GM21526 (cell line): ENCODE measurements around the gene RANGAP1.

Experiments used
- ATAC-seq: cut with Tn5 transposase; IDR thresholded peaks from one replicate; pipeline ENCODE4 v1.9.1; 2021; ENCODE audit warnings: moderate library complexity; ENCODE audit not compliant: unreplicated experiment, low FRiP score

RANGAP1 gene, protein sequence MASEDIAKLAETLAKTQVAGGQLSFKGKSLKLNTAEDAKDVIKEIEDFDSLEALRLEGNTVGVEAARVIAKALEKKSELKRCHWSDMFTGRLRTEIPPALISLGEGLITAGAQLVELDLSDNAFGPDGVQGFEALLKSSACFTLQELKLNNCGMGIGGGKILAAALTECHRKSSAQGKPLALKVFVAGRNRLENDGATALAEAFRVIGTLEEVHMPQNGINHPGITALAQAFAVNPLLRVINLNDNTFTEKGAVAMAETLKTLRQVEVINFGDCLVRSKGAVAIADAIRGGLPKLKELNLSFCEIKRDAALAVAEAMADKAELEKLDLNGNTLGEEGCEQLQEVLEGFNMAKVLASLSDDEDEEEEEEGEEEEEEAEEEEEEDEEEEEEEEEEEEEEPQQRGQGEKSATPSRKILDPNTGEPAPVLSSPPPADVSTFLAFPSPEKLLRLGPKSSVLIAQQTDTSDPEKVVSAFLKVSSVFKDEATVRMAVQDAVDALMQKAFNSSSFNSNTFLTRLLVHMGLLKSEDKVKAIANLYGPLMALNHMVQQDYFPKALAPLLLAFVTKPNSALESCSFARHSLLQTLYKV

DNA sequence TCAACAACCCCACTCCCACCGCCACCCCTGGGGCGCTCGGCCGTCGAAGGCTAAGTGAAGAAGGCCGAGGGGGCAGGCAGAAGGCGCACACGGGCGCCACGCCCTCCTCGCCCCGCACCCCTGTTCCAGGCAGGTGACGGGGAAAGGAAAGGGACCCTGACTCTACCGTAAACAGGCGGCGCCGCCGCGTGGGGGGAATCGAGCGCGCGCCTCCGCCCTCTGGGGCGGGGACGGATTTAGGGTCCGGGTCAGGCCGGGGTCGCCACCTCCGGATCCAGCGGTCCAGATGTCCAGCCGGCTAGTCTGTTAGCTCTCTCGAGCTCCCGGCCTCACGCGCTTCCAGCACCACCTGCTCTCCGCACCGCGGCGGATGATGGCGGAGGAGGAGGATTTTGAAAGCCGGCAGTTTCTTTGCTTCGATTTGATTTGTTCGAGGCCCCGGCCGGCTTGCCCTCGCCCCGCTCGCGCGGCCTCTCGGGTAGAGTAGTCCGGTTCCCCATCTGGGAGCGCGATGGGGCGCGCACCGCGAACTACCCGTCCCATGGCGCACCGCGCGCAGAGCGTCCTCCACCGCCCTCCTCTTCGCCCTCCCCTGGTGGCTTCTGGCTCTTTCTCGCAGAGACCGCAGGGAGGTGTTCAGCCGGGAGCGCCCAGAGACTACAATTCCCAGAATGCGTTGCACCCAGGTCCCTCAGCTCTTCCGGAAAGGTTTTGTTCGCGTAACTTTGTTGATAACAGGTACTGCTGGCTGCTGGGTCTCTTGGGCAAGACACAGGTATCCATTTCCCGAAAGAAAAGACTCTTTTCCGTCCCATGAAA lies at the start of gene RANGAP1:
Gene RANGAP1 (minus strand): TSS at position 368 of the 819 bp plus-strand sequence. CDS start 5,143 bp downstream, outside the sequence.
- ATAC-seq = peak; percentile 91

DNA sequence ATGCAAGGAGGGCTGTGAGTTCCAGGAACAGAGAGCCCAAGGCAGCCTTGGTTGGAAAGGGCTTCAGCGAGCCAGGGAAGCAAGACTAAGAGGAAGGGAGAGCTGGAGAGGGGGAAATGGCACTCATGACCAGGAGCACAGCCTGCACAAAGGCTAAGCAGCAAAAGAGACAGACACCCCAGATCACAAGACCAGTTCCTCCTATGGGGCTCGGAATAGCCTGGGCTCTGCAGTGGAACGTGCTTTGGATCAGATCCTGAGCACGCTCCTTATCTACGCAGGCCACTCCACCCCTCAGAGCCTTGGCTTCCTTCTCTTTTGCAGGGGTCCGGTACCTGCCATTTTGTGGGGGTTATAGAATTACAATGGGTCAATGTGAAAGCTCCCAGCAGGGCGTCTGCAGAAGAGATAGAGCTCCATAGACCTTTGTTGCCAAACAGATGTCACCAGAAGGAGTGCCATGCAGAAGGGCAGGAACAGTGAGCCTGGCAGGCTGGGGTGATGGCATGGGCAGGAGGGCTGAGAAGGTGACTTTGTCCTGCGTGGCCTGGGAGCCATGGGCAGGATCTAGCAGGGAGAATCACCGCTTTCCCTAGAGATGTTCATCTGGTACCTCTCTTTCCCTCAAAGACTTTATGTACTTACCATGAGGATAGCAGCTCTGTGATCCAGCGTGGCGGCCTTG lies 49.1 kb upstream of the RANGAP1 start:
- ATAC-seq = no peak

DNA sequence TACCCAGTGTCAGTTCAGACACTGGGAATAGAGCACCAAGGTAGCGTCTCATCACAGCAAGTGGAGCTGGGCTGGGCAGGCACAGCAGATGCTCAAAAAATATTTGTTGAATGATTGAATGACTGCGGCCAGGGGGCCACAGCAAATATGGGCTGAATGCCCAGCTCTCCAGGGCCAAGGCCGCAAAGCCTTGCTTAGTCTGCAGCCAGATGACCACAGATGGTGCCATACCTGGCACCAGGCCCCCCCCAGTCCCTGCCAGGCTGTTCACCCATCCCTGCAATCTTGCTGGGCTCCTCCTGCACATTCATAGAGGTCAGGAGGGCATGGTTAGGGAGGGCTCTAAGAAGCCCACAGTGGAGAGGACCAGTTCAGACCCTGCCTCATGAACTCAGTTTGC lies 48.2 kb upstream of the RANGAP1 start:
- no peak for ATAC-seq

DNA sequence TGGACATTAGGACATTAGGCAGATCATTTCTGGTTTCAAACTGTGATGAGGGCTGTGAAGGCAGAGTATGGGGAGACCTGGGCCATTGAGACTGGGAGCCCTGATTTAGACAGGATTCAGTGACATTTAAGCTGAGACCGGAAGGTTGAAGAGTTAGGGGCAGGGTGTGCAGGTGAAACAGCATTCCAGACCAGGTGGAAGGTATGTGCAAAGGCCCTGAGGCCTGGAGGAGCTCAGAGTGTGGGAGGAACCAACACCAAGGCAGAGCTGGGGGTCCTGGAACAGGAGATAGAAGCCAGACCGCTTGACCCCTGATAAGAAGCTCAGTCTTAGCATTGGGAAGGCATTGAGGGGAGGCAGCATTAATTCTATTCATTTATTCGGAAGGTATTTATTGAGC lies 47.8 kb upstream of the RANGAP1 start:
- ATAC-seq = no peak

DNA sequence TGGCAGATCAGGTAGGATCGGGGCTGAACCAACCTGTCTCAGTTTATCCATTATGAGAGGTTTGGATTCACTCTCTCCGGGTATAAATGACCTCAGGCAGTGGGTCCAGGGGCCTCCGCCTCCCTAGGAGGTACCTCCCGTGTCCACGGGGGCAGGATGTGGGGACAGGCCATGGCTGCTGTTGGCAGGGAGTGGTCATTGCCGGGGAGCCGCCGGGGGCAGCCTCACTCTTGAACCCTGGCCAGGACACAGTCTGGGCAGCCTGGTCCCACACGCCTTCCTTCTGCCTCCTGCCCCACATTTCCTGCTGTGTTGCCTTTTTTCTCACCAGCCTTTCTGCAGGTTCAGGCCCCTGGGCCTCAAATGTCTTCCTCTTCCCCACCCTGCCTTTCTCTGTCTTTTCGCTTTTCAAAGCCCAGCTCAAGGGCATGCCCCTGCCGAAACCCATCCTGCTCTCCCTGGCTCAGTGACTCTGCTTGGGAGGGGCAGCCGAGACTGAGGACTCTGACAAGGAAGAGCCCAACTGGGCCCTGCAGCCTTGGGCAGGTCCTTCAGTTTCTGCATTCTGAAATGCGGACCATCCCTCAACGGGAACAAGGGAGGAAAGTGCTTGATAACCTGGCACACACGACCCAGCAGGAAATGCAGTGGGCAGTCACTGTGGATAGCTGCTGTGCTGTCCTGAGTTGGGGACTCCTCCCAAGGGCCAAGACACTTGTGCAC lies 46.4 kb upstream of the RANGAP1 start:
- ATAC-seq = no peak

DNA sequence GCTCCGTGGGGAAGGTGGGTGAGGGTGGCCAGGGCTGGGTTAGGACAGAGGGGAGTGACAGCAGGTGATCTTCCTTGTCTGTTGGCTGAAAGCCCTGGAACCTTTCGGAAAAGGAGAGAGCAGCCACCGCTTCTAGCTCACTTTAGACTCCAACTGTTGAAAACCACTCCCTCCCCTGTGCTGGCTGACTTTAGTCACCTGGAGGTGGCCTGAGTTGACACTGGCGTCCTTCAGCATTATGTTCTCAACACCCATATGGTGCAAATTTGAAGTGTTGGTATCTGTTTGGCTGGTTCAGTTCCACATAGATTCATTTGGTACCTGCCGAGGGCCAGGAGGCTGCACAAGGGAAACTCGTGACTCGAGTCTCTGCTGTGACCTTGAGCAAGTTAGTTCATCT lies 44.2 kb upstream of the RANGAP1 start:
- no peak for ATAC-seq

DNA sequence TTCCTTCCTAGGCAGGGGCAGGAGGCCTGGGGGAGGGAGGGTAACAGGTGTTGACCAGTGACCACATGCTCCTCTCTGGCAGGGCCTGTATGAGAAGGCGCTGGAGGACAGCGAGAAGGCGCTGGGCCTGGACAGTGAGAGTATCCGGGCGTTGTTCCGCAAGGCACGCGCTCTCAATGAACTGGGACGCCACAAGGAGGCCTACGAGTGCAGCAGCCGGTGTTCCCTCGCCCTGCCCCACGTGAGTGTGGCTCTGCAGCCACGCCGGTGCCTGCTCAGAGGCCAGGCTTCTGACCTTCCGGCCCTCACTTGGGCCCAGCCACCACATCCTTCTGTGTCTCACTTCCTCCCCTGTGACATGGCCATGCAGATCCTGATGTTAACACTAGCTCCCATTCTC lies 41.1 kb upstream of the RANGAP1 start:
- no peak for ATAC-seq

DNA sequence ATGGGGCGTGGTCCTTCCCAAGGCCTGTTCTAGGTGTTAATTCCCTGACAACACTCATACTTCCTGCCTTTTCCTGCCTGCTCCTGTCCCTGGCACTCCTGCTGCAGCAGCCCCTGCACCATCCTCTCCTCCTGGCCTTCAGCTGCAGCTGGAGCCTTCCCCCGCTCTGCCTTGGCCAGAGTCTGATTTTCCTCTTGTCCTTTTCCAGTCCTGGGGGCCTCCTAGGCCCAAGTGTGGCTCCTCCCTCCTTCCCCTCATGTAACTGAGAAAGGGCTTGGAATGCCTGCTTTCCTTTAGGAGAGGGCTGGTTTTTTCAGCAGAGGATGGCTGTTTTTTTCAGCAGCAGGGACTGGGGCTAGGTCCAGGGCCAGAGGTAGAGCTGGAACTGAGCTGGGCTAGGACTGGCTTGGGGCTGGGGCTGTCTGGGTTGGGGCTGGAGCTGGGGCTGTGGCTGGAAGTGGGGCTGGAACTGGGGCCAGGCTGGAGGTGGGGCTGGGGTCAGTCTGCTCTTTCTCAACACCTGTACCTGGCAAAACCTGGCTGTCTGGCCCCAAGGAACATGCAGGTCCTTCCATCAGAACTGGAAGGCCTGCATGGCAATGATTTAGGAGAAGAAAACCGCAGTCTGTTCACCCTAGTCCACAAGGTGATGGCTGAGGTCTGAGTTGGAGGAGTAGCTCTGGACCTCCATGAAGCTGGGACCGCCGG lies 39.0 kb upstream of the RANGAP1 start:
- ATAC-seq = no peak

DNA sequence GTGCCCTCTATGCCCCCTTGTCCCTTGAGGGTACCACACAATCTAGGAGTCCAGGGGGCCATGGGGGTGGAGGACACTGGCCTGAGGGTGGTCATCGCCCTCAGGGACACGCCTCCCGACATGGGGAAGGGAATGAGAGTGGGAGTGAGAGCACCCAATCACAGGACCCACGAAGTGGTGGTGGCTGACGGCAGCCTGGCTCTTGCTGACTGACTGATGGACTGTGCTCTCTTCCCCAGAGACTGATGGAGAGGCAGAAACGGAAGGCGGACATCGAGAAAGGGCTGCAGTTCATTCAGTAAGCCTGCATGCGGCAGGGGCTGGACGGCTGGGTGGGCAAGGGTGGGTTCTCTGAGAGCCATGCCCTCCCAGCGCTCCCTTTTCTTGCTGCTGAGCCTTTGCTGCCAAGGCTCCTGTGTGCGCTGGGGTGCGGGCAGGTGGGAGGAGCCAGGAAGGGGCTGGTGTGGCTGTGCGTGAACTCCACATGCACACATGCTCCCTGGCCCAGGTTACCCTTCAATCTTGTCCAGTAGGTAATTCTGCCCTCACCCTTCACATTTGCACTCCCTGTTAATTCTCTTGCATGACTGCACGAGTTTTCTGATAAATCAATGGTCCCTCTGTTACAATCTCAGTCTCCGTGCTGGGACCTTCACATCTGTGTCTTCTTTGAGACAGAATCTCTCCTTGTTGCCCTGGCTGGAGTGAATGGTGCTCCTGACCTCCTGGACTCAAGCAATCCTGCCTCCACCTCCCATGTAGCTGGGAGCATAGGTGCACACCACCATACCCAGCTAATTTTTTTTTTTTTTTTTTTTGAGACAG lies 34.6 kb upstream of the RANGAP1 start:
- ATAC-seq = no peak

DNA sequence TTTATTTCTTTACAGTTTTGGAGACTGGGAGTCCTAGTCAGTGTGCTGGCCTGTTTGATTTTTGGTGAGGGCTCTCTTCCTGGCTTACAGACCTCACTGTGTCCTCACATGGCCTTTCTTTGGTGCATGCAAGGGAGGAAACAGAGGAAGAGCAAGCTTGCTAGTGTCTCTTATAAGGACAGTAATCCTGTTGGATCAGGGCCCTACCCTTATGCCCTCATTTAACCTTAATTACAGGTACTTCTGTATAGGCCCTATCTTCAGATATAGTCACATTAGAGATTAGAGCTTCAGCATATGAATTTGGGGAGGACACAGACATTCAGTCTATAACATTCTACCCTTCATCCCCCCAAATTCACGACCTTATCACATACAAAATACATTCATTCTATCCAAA lies 29.6 kb upstream of the RANGAP1 start:
- ATAC-seq = no peak

DNA sequence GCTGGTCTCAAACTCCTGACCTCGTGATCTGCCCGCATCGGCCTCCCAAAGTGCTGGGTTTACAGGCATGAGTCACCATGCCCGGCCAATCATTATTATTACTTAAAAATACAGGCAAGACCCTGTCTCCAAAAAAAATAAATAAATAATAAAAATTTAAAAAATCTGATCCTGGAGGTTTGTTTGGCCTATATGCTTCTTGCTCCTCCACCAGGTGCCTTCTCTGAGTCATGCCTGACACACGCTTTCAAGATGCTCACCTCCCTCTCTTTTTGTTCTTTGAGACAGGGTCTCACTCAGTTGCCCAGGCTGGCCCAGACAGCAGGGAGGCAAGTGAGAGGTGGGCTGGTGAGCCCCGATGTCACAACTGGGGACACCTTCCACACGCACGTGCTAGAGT lies 28.8 kb upstream of the RANGAP1 start:
- ATAC-seq = no peak

DNA sequence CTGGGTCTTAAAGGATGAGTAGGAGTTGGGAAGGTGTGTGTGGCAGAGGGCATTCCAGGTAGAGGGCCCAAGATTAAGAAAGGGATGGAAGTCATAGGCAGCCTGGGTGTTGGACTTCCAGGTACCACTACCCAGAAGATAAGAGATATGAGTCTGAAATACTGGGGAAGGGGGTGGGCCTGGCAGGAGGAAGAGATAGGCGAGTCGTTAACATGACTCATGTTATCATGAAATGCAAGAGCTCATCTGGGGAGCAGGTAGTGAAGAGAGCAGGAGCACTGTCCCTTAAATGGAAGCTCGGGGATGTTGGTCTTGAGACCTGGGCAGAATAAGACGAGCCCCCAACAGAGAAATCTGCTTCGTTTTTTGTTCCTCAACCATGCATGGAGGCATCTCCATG lies 25.5 kb upstream of the RANGAP1 start:
- no peak for ATAC-seq

DNA sequence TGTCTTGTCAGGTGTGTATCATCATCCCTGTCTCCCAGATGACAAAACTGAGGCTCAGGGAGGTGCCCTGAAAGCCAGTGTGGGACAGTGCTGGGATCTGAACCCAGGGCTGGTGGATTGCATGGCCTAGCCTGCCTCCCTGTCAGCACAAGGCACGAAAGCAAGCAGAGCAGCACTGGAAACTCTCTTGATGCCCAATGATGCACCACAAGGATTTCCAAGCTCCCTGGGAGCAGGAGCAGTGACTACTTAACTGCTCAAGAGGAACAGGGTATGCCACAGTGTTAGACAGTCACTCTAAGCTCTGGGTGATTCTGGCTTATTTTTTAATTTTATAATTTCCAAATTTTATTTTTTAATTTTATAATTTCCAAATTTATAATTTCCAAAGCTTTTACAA lies 24.3 kb upstream of the RANGAP1 start:
- no peak for ATAC-seq

DNA sequence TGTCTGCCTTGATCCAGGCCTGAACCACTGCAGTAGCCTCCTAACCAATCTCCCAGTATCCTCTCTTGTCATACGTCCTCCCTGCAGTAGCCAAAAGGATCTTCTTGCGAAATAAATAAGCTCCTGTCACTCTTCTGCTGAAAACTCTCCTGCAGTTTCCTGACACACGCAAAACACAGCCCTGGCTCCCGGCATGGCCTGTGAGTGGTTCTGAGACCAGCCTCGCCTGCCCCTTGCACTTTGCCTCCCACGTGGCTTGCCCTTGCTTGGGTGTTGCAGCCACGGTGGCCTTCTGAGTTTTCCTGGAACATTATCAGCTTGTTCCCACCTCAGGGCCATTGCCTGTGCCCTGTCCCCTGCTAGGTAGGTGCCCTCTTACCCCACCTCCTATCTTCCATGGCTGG lies 22.6 kb upstream of the RANGAP1 start:
- no peak for ATAC-seq

DNA sequence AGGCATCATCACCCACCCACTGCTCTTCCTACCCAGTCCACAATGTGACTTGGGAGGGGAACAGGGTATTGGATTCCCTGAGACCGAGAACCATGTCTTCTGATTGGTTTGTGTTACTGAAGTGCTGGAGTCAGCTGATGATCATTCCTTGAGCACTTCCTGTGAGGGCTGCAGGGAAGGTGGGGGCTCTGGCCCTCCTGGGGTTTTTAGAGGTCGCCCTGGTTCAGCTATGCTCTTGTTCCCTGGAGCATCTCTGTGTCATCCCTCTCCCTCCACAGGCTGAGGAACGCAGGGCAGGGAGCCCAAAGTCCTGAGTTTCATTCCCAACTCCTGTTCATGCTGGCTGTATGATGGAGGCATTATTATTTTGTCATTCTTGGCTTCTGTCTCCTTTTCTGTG lies 22.1 kb upstream of the RANGAP1 start:
- ATAC-seq = no peak

DNA sequence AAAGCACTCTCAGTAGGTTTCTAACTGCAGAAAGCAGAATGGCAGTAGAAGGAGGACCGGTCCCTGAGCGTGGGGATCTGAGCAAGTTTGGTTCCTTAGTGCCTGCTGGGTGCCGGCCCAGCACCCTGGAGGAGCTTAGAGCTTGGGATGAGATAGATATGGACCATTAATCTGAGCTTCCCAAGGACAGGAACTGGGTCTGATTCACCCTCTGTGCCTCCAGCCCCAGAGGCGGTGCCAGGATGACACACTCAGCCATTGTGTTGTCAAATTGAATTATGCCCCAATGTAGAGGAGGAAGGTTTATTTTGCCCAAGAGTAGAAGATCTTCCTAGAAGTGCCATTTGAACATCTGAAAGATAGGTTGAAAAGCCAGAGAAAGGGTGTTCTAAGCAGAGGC lies 19.7 kb upstream of the RANGAP1 start:
- ATAC-seq = no peak

DNA sequence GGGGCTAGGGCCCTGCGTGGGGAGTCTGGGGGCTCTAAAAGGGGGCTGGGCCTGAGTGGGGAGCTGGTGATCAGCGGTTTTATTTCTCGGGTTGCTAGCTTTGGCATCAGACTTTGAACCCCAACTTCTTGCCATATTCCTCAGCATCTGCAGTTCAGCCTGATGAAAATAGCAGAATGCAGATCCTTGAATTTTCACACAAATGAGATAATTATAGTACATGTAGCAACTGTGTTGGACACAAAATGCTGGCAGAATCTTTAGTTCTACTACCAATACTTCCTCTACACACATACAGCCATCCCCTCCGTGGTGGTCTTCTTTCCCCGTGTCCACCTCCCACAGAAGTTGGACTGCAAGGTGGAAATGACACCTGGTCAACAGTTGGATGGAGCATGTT lies 16.8 kb upstream of the RANGAP1 start:
- ATAC-seq = no peak

DNA sequence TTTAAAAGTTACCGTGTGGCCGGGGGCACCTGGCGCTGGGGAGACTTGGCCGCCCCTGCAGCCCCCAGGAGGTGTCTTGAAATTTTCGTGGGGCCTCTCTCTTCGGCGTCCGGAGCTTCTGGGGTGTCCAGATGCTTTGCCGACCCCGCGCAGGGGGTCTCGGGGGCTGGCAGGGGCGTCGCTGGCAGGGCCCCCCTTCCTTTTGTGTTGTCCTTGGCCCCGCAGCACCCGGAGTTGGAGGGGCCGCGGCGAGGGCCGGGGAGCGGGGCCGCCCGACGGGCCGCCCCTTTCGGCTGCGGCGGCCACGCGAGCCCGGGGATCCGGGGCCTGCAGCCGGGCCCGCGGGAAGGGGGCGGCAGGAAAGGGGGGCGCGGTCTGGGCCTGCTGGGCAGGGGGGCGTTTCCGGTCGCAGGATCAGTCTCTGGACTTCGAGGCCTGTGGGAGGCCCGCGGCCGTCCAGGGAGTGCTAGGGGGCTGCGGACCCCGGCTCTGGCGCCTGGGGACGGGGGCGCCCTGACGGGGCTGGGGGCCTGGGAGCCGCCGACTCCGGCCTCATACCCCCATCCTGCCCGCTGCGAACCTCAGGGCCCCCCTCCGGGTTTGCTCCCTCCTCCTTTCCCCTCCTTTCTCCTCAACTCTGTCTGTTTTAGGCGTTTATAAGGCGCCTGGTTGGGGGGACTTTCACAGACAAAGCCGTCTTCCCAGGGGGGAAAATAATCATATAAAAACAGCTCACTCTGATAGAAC lies 16.2 kb upstream of the RANGAP1 start:
- no peak for ATAC-seq
